Stimulated activated CD4-positive, alpha-beta T cell treated with anti-CD3 and anti-CD28 coated beads, Interleukin-2, amount 100 ng/mL, for 4 hours (primary cell): ENCODE measurements around the gene C5AR1.
"Not testable (repeated sequence)": the region's sequence is repeated elsewhere in the genome, so short reads cannot be mapped to it uniquely, and the experiment has no call there.

Experiments used
- DNase-seq: peaks from one replicate; pipeline ENCODE4 v3.0.0-alpha.2; 2020; ENCODE audit warnings: low read depth

Gene C5AR1

GRCh38 chr19:47331931-47332547 is 22.4 kb downstream of the C5AR1 start, which contains the start of gene C5AR2:
Gene C5AR2 (plus strand): TSS chr19:47332175. CDS start chr19:47340800, 8,625 bp downstream.
- DNase-seq, result no peak

GRCh38 chr19:47336765-47337718 is 27.4 kb downstream of the C5AR1 start:
- not testable (repeated sequence) for DNase-seq

GRCh38 chr19:47339196-47339880 is 29.7 kb downstream of the C5AR1 start:
- DNase-seq, result no peak

GRCh38 chr19:47340477-47341208 is 31.0 kb downstream of the C5AR1 start:
- no peak for DNase-seq

GRCh38 chr19:47341734-47342133 is 32.1 kb downstream of the C5AR1 start:
- no peak for DNase-seq

GRCh38 chr19:47343194-47343802 is 33.6 kb downstream of the C5AR1 start:
- DNase-seq, result no peak

- DNase-seq, result no peak
Measured at GRCh38 chr19:47344425-47344824, 34.8 kb downstream of the C5AR1 start.

GRCh38 chr19:47346024-47346423 is 36.4 kb downstream of the C5AR1 start:
- DNase-seq, result not testable (repeated sequence)

GRCh38 chr19:47348819-47349795 is 39.4 kb downstream of the C5AR1 start, which contains the start of gene DHX34:
Gene DHX34 (plus strand): TSS chr19:47349315. CDS start chr19:47353031, 3,716 bp downstream.
- peak; percentile 98 for DNase-seq

GRCh38 chr19:47350630-47351029 is 41.0 kb downstream of the C5AR1 start:
- DNase-seq, result no peak

- no peak for DNase-seq
Measured at GRCh38 chr19:47351548-47351947, 41.9 kb downstream of the C5AR1 start.

GRCh38 chr19:47352095-47352494 is 42.4 kb downstream of the C5AR1 start:
- DNase-seq, result no peak

- no peak for DNase-seq
Measured at GRCh38 chr19:47353307-47353712, 43.6 kb downstream of the C5AR1 start.

- no peak for DNase-seq
Measured at GRCh38 chr19:47356900-47357299, 47.2 kb downstream of the C5AR1 start.

GRCh38 chr19:47357788-47358680 is 48.4 kb downstream of the C5AR1 start:
- no peak for DNase-seq

GRCh38 chr19:47358936-47359335 is 49.3 kb downstream of the C5AR1 start:
- DNase-seq, result no peak

GRCh38 chr19:47362321-47362720 is 52.7 kb downstream of the C5AR1 start:
- DNase-seq, result no peak

GRCh38 chr19:47363758-47364531 is 54.3 kb downstream of the C5AR1 start:
- DNase-seq, result no peak
